Hepatocyte (in vitro differentiated cells): Measurements from ENCODE around the gene KAT2B. TPM values are rescaled to one million over a fixed set of nuclear protein-coding genes. Genes with fewer than 3 reads are reported as not detected.
A peak's percentile ranks its signal among the peaks of the same experiment; 100 is the strongest.
"Not testable (repeated sequence)": the region's sequence is repeated elsewhere in the genome, so short reads cannot be mapped to it uniquely, and the experiment has no call there.

Experiments
- DNase-seq: peaks from one replicate; pipeline ENCODE4 v3.0.0-alpha.2; 2016; ENCODE audit warnings: low spot score
- H2AFZ ChIP-seq: fragments of 200-600 bp; sonication (generic); 2 replicates; pipeline ENCODE4 v1.6.0; 2016; ENCODE audit warnings: antibody characterized with exemption, mild to moderate bottlenecking
- H3K27ac ChIP-seq: fragments of 200-600 bp; sonication (generic); 2 replicates; pipeline ENCODE4 v1.5.1; 2016; ENCODE audit warnings: mild to moderate bottlenecking
- H3K27me3 ChIP-seq: fragments of 200-600 bp; sonication (generic); 2 replicates; pipeline ENCODE4 v1.6.1; 2016
- H3K36me3 ChIP-seq: fragments of 200-600 bp; sonication (generic); replicated peaks from 2 replicates; pipeline ENCODE4 v1.5.1; 2016; ENCODE audit warnings: low read depth; ENCODE audit not compliant: insufficient read depth
- H3K4me1 ChIP-seq: fragments of 200-600 bp; sonication (generic); 2 replicates; pipeline ENCODE4 v1.5.1; 2016; ENCODE audit warnings: mild to moderate bottlenecking, moderate library complexity; ENCODE audit not compliant: insufficient read depth
- H3K4me2 ChIP-seq: fragments of 200-600 bp; sonication (generic); 2 replicates; pipeline ENCODE4 v1.6.0; 2016
- H3K4me3 ChIP-seq: fragments of 200-600 bp; sonication (generic); 2 replicates; pipeline ENCODE4 v1.5.1; 2016; ENCODE audit warnings: mild to moderate bottlenecking
- H3K79me2 ChIP-seq: fragments of 200-600 bp; sonication (generic); 2 replicates; pipeline ENCODE4 v1.6.0; 2017; ENCODE audit warnings: mild to moderate bottlenecking
- H3K9me2 ChIP-seq: fragments of 200-600 bp; sonication (generic); replicated peaks from 2 replicates; pipeline ENCODE4 v1.6.0; 2017; ENCODE audit warnings: mild to moderate bottlenecking; ENCODE audit not compliant: insufficient read depth
- H3K9me3 ChIP-seq: fragments of 200-600 bp; sonication (generic); 2 replicates; pipeline ENCODE4 v1.5.1; 2016; ENCODE audit warnings: low read depth, mild to moderate bottlenecking
- H4K20me1 ChIP-seq: fragments of 200-600 bp; sonication (generic); 2 replicates; pipeline ENCODE4 v1.6.0; 2016; ENCODE audit warnings: mild to moderate bottlenecking; ENCODE audit not compliant: insufficient read depth, poor library complexity, severe bottlenecking
- EZH2 ChIP-seq: fragments of 200-600 bp; sonication (generic); IDR thresholded peaks from 2 replicates; pipeline ENCODE4 v1.6.1; 2016; ENCODE audit warnings: antibody characterized with exemption, mild to moderate bottlenecking, borderline replicate concordance
- EZH2phosphoT487 ChIP-seq: fragments of 200-600 bp; sonication (generic); IDR thresholded peaks from one replicate; pipeline ENCODE4 v1.6.1; 2018; ENCODE audit warnings: antibody characterized with exemption, mild to moderate bottlenecking, low read depth, moderate library complexity; ENCODE audit not compliant: unreplicated experiment, severe bottlenecking
- WGBS: methylation state at CpG from one replicate; pipeline ENCODE4 v1.1.6; 2016; ENCODE audit warnings: low lambda C conversion rate; ENCODE audit errors: missing lambda C conversion rate; 5-methylcytosine and 5-hydroxymethylcytosine counted together
- polyA plus RNA-seq: library from polyadenylated mRNA; unstranded; fragments of >200 nt; fragmentation: Nextera tagmentation; extraction: Ambion mirVana; gene quantifications from 2 replicates; pipeline ENCODE4 v1.2.1, GENCODE V29; 2016
- total RNA-seq: library from RNA; depleted of rRNA; stranded (reverse); fragments of >200 nt; gene quantifications from 2 replicates; pipeline ENCODE4 v1.2.3, GENCODE V29; 2014
- TF ChIP-seq, protein P1 (sequence below): fragments of 200-600 bp; sonication (generic); IDR thresholded peaks from 2 replicates; pipeline ENCODE4 v1.5.1; 2016; ENCODE audit warnings: antibody characterized with exemption, mild to moderate bottlenecking; ENCODE audit not compliant: poor library complexity

KAT2B gene
- total and polyA plus RNA-seq, 2 experiments from 2014 or later = 11.7 to 13.3 TPM

DNA sequence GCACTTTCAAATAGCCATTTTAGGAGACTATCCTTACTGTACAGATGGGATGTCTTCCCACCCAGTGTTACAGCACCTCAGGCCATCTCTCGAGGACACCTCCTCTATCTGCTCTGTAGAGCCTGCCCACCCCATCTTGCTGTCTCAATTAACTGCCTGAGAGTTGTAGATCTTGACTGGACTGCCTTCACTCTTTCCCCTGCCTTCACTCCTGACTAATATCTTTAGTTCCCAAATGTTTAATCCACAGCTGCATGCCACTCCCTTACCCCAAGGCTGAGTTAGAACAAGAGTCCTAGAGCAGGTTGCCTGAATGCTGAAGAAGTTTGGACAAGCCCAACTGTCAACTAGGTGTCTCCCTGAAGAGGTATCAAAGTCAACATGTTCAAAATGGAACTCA lies 26.9 kb upstream of the KAT2B start:
- TF ChIP-seq EZH2 = no peak
- TF ChIP-seq, protein P1, sequence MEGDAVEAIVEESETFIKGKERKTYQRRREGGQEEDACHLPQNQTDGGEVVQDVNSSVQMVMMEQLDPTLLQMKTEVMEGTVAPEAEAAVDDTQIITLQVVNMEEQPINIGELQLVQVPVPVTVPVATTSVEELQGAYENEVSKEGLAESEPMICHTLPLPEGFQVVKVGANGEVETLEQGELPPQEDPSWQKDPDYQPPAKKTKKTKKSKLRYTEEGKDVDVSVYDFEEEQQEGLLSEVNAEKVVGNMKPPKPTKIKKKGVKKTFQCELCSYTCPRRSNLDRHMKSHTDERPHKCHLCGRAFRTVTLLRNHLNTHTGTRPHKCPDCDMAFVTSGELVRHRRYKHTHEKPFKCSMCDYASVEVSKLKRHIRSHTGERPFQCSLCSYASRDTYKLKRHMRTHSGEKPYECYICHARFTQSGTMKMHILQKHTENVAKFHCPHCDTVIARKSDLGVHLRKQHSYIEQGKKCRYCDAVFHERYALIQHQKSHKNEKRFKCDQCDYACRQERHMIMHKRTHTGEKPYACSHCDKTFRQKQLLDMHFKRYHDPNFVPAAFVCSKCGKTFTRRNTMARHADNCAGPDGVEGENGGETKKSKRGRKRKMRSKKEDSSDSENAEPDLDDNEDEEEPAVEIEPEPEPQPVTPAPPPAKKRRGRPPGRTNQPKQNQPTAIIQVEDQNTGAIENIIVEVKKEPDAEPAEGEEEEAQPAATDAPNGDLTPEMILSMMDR = no peak
- TF ChIP-seq EZH2phosphoT487 = no peak

DNA sequence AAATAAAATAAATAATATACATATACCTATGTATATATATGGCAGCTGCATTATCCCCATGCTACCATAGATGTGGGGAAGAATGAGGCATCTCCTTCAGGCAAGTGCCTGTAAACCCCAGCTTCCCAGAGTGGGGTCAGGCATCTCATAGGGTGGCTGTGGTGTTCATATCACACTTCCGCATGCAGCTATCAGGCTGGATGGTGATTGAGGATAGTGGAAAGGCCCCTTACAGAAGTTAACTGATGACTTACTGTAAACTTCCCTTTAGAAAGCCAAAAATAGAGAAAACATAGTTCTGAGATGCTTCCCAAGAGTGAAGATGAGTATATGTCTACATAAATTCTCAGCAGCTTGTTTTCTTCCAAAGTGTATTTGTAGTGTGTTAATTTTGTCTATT lies 24.7 kb upstream of the KAT2B start:
- no peaks in the 10 kb centered on the region for H3K9me2 ChIP-seq

More for the DNA sequence above, 26.9 kb upstream of the KAT2B start:
- Histone ChIP-seq H3K36me3 (no peaks in the 10 kb centered on the region), H3K4me2 (no peak overlapping the region), H3K9me2 (no peaks in the 10 kb centered on the region), H3K79me2 (no peaks in the 10 kb centered on the region), H3K4me3 (no peak overlapping the region), H4K20me1 (no peaks in the 10 kb centered on the region), H3K9me3 (no peaks in the 10 kb centered on the region), H3K27ac (no peak overlapping the region), H2AFZ (no peak overlapping the region), H3K27me3 (no peaks in the 10 kb centered on the region), H3K4me1 (no peaks in the 10 kb centered on the region)
- no peak for DNase-seq
- WGBS = 88% methylated on average over 1 of the region's 1 CpG

DNA sequence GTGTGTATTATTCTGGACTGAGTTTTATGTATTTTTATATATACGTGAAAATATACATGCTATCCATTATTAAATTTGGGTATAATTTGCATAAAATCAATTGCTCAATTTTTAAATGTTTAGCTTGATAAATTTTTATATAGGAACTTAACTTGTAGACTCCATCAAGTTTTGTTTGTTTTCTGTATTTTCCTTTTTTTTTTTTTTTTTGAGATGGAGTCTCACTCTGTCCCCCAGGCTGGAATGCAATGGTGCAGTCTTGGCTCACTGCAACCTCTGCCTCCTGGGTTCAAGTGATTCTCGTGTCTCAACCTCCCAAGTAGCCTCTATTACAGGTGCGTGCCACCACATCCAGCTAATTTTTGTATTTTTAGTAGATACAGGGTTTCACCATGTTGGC lies 24.2 kb upstream of the KAT2B start:
- H3K4me3 ChIP-seq, H3K4me2 ChIP-seq, H3K9me2 ChIP-seq, H3K79me2 ChIP-seq, H3K27me3 ChIP-seq, H4K20me1 ChIP-seq, H3K4me1 ChIP-seq, H3K9me3 ChIP-seq, H2AFZ ChIP-seq, H3K27ac ChIP-seq, H3K36me3 ChIP-seq, DNase-seq: not testable (repeated sequence)
- WGBS = 89% methylated on average over 3 of the region's 3 CpGs

More for the DNA sequence above, 24.7 kb upstream of the KAT2B start:
- Histone ChIP-seq H3K36me3 (no peaks in the 10 kb centered on the region), H3K79me2 (no peaks in the 10 kb centered on the region), H3K9me3 (no peaks in the 10 kb centered on the region), H3K27me3 (no peaks in the 10 kb centered on the region), H4K20me1 (no peaks in the 10 kb centered on the region), H3K27ac (no peak overlapping the region), H2AFZ (no peak overlapping the region), H3K4me3 (no peak overlapping the region), H3K4me2 (no peak overlapping the region), H3K4me1 (no peaks in the 10 kb centered on the region)
- TF ChIP-seq EZH2phosphoT487 (no peak), EZH2 (no peak)
- TF ChIP-seq, protein P1 = no peak
- WGBS = 95% methylated on average over 1 of the region's 1 CpG
- no peak for DNase-seq

DNA sequence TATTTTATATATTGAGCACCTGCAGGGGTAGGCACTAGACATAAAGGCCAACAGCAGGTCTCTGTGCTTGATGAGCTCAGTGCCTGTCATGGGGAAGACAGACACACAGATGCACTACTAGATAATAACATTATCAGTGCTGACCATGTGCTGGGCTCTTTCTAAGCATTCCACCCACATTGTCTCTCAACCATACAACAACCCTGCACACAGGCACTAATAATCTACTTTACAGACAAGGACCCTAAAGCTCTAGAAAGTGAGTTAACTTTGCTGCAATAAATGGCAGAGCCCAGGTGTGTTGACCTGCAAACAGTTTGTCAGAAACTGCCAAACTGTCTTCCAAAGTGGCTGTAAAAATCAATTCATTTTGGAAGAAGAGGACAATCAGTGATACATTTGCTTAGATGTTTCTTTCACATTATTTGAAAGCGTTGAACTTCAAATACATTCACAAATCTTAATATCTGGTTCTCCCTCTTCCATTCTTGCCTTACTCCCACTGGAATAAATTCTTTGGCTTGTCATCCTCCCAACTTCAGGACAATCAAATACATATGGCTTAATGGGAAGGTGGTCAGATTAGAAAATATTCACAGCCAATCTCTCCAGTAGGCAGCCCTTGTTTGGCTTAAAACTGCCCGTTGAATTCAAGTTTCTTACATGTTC lies 17.2 kb upstream of the KAT2B start:
- H2AFZ ChIP-seq = peak overlapping the region; percentile 50
- H3K4me1 ChIP-seq = no peaks in the 10 kb centered on the region
- 71% methylated on average over 2 of the region's 2 CpGs for WGBS
- H4K20me1 ChIP-seq = no peaks in the 10 kb centered on the region
- H3K4me3 ChIP-seq = no peak overlapping the region
- peak overlapping the region; percentile 6 for H3K4me2 ChIP-seq
- TF ChIP-seq EZH2phosphoT487 = no peak
- H3K36me3 ChIP-seq = no peaks in the 10 kb centered on the region
- peak overlapping the region; percentile 73 for H3K27ac ChIP-seq
- H3K9me3 ChIP-seq = no peaks in the 10 kb centered on the region
- no peaks in the 10 kb centered on the region for H3K9me2 ChIP-seq
- no peak for DNase-seq
- H3K27me3 ChIP-seq = no peaks in the 10 kb centered on the region
- no peaks in the 10 kb centered on the region for H3K79me2 ChIP-seq
